ENCODE data around the gene SEC14L6.
"Not testable (repeated sequence)": the region's sequence is repeated elsewhere in the genome, so short reads cannot be mapped to it uniquely, and the experiment has no call there.

The SEC14L6 gene

GRCh38 chr22:30565341-30565740 is 18.8 kb upstream of the SEC14L6 start:
- DNase-seq: no peak

- no peak for DNase-seq
Observed at GRCh38 chr22:30564761-30565119, 18.2 kb upstream of the SEC14L6 start.

GRCh38 chr22:30564045-30564760 is 17.7 kb upstream of the SEC14L6 start:
- DNase-seq: no peak

- DNase-seq: no peak
Observed at GRCh38 chr22:30562366-30562765, 15.8 kb upstream of the SEC14L6 start.

- no peak for DNase-seq
Observed at GRCh38 chr22:30561402-30562189, 15.1 kb upstream of the SEC14L6 start.

- DNase-seq: not testable (repeated sequence)
Observed at GRCh38 chr22:30560643-30561202, 14.2 kb upstream of the SEC14L6 start.

- no peak for DNase-seq
Observed at GRCh38 chr22:30559889-30560288, 13.3 kb upstream of the SEC14L6 start.

- no peak for DNase-seq
Observed at GRCh38 chr22:30557243-30557642, 10.7 kb upstream of the SEC14L6 start.

GRCh38 chr22:30556388-30556787 is 9.8 kb upstream of the SEC14L6 start:
- DNase-seq: no peak

GRCh38 chr22:30555282-30556210 is 9.0 kb upstream of the SEC14L6 start:
- no peak for DNase-seq

GRCh38 chr22:30553971-30554370 is 7.4 kb upstream of the SEC14L6 start:
- DNase-seq: no peak

- DNase-seq: no peak
Observed at GRCh38 chr22:30552719-30553118, 6.2 kb upstream of the SEC14L6 start.

GRCh38 chr22:30551813-30552212 is 5.3 kb upstream of the SEC14L6 start:
- DNase-seq: not testable (repeated sequence)

- no peak for DNase-seq
Observed at GRCh38 chr22:30547188-30547587, 647 bp upstream of the SEC14L6 start.

GRCh38 chr22:30542811-30543188 is 3.7 kb downstream of the SEC14L6 start:
- no peak for DNase-seq

GRCh38 chr22:30541961-30542810 is 4.4 kb downstream of the SEC14L6 start:
- no peak for DNase-seq

GRCh38 chr22:30541511-30541910 is 5.0 kb downstream of the SEC14L6 start:
- not testable (repeated sequence) for DNase-seq

GRCh38 chr22:30539368-30539767 is 7.2 kb downstream of the SEC14L6 start:
- DNase-seq: no peak

GRCh38 chr22:30538280-30538679 is 8.3 kb downstream of the SEC14L6 start:
- DNase-seq: no peak

- no peak for DNase-seq
Observed at GRCh38 chr22:30537083-30537731, 9.3 kb downstream of the SEC14L6 start.

GRCh38 chr22:30535182-30535581 is 11.4 kb downstream of the SEC14L6 start:
- no peak for DNase-seq

Data from CD4-positive, alpha-beta T cell treated with Interleukin-15 for 1 hour (primary cell).